Mesothelial cell of epicardium (in vitro differentiated cells): Measurements from ENCODE around the gene CTXN1. TPM values are rescaled to one million over a fixed set of nuclear protein-coding genes. Genes with fewer than 3 reads are reported as not detected.

Source experiments
- DNase-seq, 2 experiments: peaks; one replicate each; pipeline ENCODE4 v3.0.0; 2021; ENCODE audit warnings: low spot score in 2 of 2; ENCODE audit not compliant: unreplicated experiment in 2 of 2
- H3K27ac Mint-ChIP-seq: 2 replicates; pipeline ENCODE4 v1.8.0; 2021; ENCODE audit warnings: mixed read lengths
- H3K27me3 Mint-ChIP-seq: 2 replicates; pipeline ENCODE4 v1.8.0; 2021; ENCODE audit warnings: low read depth, mixed read lengths
- H3K36me3 Mint-ChIP-seq: 2 replicates; pipeline ENCODE4 v1.8.0; 2021; ENCODE audit warnings: mixed read lengths
- H3K4me1 Mint-ChIP-seq: 2 replicates; pipeline ENCODE4 v1.8.0; 2021; ENCODE audit warnings: mixed read lengths
- H3K4me3 Mint-ChIP-seq: 2 replicates; pipeline ENCODE4 v1.8.0; 2021; ENCODE audit warnings: mild to moderate bottlenecking, moderate library complexity, mixed read lengths
- H3K9me3 Mint-ChIP-seq: 2 replicates; pipeline ENCODE4 v1.8.0; 2021; ENCODE audit warnings: mixed read lengths
- CTCF ChIP-seq: fragments of 200-600 bp; sonication (generic); IDR thresholded peaks from one replicate; pipeline ENCODE4 v1.5.0; 2021; ENCODE audit warnings: antibody characterized with exemption; ENCODE audit not compliant: unreplicated experiment
- total RNA-seq: library from RNA; stranded (reverse); gene quantifications from 3 replicates; pipeline ENCODE4 v1.2.1, GENCODE V29; 2021

CTXN1 gene
- total RNA-seq, 1 donor from 2014 or later, result 53.6 TPM

GRCh38 chr19:7902796-7903243, 23.1 kb downstream of the CTXN1 start:
- H3K36me3 Mint-ChIP-seq, result peaks cover 3% of the 10 kb centered on the region
- H3K27me3 Mint-ChIP-seq, result peaks cover 2% of the 10 kb centered on the region
- no peak for TF ChIP-seq CTCF
- H3K4me1 Mint-ChIP-seq, result peaks cover 20% of the 10 kb centered on the region
- peak overlapping the region; percentile 97 for H3K27ac Mint-ChIP-seq
- no peaks in the 10 kb centered on the region for H3K9me3 Mint-ChIP-seq
- H3K4me3 Mint-ChIP-seq, result peak overlapping the region; percentile 80
- no peak for DNase-seq

DNA sequence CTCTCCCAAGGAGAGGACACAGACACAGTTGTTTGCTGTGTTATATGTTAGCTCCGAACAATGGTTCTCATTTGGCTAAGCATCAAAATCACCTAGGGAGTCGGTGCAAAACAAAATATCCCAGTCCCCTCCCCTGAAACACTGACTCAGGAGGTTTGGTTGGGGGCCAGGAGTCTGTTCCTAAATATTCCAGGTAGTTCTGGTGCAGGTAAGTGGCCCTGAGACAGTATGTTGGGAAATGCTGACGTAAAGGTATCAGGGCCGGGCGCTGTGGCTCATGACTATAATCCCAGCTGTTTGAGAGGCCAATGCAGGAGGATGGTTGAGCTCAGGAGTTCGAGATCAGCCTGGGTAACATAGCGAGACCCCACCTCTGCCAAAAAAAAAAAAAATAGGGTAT, 24.6 kb downstream of the CTXN1 start:
- Mint-ChIP-seq H3K4me3 (no peak overlapping the region), H3K27ac (no peak overlapping the region), H3K9me3 (no peaks in the 10 kb centered on the region), H3K36me3 (peaks cover 3% of the 10 kb centered on the region), H3K27me3 (peaks cover 2% of the 10 kb centered on the region), H3K4me1 (peaks cover 20% of the 10 kb centered on the region)
- DNase-seq, result no peak
- no peak for TF ChIP-seq CTCF

DNA sequence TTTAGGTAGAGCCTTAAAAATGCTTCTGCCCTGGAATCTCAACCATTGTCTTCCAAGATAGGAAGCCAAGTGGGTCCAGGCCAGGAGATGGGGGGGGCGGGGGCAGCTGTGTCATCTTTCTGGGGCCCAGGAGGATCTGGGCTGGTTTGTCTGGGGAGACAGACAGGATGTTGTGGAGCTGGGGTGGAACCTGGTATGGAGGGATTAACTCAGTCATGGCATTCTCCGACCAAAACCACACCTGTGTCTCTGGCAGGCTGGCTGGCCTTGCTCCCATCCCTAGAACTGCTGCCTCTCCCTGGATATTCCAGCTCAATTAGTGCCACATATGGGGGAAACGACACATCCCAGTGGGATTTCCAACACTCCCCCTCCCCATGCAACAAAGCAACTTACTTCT, 25.0 kb downstream of the CTXN1 start:
- Mint-ChIP-seq H3K36me3 (peaks cover 3% of the 10 kb centered on the region), H3K27ac (no peak overlapping the region), H3K4me3 (no peak overlapping the region), H3K27me3 (peaks cover 2% of the 10 kb centered on the region), H3K9me3 (no peaks in the 10 kb centered on the region), H3K4me1 (peaks cover 20% of the 10 kb centered on the region)
- DNase-seq, result no peak
- no peak for TF ChIP-seq CTCF

DNA sequence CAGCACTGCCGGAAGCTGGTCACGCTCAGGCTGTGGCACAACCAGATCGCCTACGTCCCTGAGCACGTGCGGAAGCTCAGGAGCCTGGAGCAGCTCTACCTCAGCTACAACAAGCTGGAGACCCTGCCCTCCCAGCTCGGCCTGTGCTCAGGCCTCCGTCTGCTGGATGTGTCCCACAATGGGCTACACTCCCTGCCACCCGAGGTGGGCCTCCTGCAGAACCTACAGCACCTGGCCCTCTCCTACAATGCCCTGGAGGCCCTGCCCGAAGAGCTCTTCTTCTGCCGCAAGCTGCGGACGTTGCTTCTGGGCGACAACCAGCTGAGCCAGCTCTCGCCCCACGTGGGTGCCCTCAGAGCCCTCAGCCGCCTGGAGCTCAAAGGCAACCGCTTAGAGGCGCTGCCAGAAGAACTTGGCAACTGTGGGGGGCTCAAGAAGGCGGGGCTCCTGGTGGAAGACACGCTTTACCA, 25.5 kb downstream of the CTXN1 start:
- Mint-ChIP-seq H3K4me3 (no peak overlapping the region), H3K4me1 (peaks cover 16% of the 10 kb centered on the region), H3K27me3 (peaks cover 2% of the 10 kb centered on the region), H3K9me3 (no peaks in the 10 kb centered on the region), H3K36me3 (peaks cover 3% of the 10 kb centered on the region), H3K27ac (no peak overlapping the region)
- DNase-seq, result no peak
- TF ChIP-seq CTCF, result no peak

DNA sequence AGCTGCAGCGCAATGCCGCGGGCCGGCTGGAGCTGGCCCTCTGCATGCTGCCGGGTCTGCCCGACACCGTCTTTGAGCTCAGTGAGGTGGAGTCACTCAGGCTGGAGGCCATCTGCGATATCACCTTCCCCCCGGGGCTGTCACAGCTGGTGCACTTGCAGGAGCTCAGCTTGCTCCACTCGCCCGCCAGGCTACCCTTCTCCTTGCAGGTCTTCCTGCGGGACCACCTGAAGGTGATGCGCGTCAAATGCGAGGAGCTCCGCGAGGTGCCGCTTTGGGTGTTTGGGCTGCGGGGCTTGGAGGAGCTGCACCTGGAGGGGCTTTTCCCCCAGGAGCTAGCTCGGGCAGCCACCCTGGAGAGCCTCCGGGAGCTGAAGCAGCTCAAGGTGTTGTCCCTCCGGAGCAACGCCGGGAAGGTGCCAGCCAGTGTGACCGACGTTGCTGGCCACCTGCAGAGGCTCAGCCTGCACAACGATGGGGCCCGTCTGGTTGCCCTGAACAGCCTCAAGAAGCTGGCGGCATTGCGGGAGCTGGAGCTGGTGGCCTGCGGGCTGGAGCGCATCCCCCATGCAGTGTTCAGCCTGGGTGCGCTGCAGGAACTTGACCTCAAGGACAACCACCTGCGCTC, 26.1 kb downstream of the CTXN1 start:
- Mint-ChIP-seq H3K4me1 (peaks cover 12% of the 10 kb centered on the region), H3K4me3 (no peak overlapping the region), H3K9me3 (no peaks in the 10 kb centered on the region), H3K27me3 (peaks cover 2% of the 10 kb centered on the region), H3K36me3 (peaks cover 3% of the 10 kb centered on the region), H3K27ac (no peak overlapping the region)
- DNase-seq, result no peak
- TF ChIP-seq CTCF, result no peak
